ENCODE results near the gene TYW1B.
"Not testable (repeated sequence)": the region's sequence is repeated elsewhere in the genome, so short reads cannot be mapped to it uniquely, and the experiment has no call there.

Gene TYW1B

DNA sequence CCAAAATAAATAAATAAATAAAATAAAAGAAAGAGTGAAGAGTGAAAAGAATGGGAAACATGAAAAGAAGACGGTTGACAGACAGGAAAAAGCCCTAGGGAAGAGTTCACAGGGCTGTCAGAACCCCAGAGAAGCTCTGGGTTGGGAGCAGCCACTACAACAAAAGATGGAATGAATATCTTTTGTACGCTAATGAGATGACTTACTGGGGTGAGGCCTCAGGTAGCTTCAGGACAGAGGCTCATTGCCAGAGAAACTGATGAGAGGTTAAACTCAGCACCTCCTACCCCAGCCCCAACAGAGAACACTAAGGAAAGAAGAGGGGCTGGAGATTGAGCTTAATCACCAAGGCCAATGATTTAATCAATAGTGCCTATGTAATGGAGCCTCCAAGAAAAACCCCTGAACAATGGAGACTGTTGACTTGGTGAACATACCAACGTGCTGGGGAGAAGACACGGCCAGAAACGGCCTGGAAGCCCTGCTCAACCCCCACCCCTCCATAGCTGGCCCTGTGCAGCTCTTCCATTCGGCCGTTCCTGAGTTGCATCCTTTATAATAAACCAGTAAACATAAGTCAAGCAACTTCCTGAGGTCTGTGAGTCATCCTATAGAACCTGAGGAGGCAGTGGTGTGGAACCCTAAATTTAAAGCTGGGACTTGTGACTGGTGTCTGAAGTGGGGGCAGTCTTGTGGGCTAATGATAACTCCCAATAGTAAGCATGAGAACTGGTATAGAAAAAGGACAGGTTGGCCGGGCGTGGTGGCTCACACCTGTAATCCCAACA, 11.4 kb downstream of the TYW1B start:
- not testable (repeated sequence) for DNase-seq

DNA sequence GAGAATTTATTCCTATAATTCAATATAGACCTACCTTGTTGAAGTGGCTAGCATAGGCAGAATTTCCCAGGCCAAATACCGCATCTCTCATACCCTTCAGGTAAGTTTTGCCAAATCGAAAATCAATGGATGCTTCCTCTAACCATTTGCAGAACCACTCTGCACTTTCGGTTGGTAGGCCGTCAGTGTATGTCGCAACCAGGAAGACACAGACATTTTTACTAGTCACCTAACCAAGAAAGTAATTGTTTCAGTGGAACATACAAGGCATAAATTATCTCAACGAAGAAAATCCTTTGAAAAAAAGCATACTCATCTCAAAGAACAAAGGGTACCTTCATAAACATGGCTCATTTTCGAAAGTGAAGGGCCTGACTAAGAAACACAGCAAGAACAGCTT, 17.6 kb downstream of the TYW1B start:
- not testable (repeated sequence) for DNase-seq

DNA sequence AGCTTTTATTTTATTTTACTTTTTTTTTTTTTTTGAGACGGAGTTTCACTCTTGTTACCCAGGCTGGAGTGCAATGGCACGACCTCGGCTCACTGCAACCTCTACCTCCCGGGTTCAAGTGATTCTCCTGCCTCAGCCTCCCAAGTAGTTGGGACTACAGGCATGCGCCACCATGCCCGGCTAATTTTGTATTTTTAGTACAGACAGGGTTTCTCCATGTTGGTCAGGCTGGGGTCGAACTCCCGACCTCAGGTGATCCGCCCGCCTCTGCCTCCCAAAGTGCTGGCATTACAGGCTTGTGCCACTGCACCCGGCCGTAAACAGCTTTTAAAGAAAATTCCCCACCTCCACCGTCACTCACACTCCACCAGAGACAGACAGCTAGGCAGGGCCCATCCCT, 19.5 kb downstream of the TYW1B start:
- DNase-seq, result not testable (repeated sequence)

DNA sequence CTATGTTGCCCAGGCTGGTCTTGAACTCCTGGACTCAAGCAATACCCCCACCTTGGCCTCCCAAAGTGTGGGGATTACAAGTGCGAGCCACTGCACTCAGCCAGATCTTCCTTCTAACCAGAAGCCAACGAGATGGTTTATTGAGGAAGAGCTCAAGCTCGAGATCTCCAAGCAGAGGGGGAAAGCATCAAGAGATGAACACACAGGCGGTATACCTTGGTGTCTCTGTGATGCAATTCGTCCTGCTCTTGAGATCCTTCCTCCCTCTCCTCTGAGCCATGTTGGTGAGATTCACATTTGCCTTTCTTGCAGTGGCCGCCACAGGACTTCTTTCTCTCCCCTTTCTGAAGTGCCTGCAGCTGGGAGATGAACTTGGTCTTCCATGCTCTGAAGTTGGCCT, 21.1 kb downstream of the TYW1B start:
- DNase-seq, result not testable (repeated sequence)

DNA sequence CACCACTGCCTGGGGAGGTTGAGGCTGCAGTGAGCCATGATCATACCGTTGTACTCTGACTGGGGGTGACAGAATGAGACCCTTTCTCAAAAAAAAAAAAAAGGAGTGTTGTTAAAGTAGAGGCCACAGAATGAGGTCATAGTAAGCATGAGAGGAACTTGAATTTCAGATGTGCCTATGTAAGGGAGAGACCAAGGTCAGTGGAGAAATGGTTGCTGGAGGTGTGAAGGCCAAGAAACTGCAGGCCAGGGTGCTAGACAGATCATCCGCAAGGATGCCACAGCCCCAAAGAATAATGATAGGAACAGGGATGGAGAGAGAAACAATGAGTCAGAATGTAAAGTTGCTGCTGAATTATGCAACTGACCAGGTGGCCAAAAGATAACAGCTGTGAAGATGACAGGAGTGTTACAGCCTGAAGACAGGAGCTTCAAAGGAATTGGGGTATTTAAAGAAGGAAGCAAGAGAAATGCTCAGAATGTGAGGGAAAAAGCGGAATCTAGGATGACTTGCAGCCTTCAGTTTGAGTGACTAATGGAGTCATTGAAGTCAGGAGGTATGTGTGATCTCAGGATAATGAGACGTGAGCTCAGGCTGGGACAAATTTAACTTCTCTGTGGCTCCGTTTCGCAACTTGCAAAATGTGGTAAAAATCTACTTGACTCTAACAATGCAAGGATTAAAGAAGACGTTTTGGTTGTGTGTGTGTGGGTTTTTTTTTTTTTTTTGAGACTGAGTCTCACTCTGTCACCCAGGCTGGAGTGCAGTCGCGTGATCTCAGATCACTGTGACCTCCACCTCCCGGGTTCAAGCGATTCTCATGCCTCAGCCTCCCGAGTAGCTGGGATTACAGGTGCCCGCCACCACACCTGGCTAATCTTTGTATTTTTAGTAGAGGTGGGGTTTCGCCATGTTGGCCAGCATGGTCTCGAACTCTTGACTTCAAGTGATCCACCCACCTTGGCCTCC, 22.2 kb downstream of the TYW1B start:
- DNase-seq, result no peak

DNA sequence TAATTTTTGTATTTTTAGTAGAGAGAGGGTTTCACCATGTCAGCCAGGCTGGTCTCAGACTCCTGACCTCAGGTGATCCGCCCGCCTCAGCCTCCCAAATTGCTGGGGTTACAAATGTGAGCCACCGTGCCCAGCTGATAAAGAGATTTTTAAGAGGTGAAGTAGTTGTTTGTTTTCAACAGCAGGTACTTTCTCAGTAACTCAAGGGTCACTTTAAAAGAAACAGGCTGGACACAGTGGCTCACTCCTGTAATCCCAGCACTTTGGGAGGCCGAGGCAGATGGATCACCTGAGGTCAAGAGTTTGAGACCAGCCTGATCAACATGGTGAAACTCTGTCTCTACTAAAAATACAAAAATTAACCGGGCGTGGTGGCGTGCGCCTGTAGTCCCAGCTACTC, 24.2 kb downstream of the TYW1B start:
- DNase-seq, result not testable (repeated sequence)

DNA sequence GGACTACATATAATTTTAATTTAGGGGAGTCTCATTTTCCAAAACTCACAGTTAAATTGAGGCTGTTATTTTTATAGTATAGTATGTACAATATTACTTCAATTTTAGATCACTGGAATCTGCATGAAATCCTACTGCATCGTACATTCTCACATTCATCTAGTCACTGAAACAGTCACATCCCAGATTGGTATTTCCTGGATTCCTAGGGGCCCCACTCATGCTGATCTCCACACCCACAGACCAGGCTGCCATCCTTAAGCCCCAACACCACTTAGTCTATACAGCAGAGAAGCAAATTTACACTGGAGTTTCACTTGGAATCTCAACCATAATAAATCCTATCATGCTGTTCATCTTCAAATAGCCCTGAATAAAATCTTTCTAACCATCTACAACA, 26.4 kb downstream of the TYW1B start:
- DNase-seq, result not testable (repeated sequence)

DNA sequence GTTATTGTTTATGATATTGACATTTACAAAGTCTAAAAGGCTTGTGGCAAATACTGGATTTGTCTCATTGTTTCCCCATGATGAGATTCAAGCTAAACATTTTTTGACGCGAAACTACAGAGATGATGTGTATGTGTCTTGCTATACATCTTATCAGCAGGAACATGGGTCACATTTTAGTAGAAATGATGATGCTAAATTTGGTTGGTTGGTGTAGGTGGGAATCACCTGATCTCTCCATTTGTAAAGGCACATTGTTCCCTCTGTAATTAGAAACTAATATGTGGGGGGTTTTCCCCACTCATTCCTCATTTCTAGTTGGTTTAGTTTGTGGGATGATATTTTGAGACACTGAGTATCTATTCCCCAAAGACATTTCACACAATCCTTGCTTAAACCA, 32.6 kb downstream of the TYW1B start:
- DNase-seq, result not testable (repeated sequence)

DNA sequence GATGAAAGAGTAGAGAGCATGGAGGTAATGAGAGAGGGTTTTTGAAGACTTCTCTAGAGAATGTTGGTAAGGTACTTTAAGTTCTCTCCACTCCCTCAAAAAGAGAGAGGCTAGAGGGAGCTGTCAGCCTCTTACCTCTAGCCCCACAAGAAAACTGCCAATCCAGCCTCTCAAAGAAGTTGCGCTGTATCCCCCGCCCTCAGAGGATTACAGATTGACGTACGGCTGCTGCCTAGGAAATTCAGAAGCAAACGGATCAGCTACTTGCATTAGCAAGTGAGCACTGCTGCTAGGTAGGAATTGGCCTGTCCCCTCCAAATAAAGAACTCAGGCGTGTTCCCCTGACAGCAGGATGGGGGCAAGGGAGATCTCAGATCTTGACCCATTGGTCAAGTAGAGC, 34.2 kb downstream of the TYW1B start:
- no peak for DNase-seq

DNA sequence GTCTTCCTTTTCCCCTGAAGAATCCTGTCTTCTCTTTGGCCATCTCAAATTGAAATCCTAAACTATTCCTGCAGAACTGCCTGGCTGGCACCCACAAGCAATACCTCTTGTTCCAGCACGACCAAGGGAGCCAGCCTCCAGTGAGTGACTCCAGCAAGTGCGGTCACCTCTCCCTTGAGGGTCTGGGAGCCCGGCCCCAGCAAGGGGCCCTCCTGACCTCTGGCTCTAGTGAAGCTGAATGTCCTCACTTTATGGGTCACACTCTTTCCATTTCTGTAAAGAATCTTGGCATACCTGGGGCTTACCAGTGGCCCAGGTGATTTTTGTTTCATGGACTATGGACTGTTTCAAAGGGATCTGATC, 37.3 kb downstream of the TYW1B start:
- not testable (repeated sequence) for DNase-seq

DNA sequence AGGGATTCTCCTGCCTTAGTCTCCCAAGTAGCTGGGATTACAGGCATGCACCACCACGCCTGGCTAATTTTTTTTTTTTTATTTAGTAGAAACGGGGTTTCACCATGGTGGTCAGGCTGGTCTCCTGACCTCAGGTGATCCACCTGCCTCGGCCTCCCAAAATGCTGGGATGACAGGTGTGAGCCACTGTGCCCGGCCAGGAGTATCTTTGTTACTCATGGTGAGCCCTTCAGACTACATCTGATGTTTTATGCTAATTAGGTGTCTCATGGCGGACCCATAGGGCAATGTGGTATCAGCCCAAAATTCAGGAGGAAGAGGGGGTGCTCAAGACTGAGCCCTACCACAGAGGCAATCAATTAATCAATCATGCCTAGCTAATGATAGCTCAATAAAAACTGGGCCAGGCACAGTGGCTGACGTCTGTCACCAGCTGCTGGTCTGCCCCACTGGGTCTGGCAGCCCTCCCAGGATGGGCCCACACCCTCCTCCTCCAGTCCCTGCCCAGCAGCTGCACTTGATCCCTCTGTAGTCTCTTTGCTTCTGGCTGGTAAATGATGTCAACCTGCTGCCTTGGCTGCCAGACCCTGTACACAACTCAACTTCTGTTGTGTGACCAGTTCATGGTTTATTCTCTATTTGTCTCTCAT, 37.8 kb downstream of the TYW1B start:
- DNase-seq, result not testable (repeated sequence)

DNA sequence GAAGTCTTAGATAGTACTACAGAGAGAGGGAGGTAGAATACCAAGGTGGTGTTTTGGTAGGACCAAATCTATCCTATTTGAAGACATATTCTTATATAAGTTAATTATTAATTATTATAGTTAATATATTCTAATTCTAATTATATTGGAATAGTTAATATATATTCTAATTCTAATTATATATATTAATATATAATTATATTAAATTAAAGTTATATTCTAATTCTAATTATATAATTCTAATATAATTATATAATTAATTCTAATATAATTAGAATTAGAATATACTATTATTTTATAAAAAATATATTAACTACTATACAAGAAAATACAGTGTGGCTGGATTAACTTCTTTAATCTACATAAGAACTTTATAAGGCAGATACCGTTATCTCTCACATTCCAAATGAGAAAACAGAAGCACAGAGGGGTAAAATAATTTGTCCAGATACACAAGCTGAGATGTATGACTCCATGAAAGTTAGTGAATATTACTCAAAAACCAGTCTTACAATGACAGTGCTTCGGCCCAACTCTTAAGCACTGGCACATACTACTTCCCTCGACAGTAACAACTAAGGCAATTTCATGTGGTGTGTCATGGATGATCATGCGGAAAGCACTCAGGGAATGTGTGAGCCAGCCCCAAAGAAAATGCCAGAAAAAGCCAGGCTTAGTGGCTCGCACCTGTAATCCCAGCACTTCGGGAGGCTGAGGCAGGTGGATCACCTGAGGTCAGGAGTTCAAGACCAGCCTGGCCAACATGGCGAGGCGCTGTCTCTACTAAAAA, 42.6 kb downstream of the TYW1B start:
- DNase-seq, result no peak

DNA sequence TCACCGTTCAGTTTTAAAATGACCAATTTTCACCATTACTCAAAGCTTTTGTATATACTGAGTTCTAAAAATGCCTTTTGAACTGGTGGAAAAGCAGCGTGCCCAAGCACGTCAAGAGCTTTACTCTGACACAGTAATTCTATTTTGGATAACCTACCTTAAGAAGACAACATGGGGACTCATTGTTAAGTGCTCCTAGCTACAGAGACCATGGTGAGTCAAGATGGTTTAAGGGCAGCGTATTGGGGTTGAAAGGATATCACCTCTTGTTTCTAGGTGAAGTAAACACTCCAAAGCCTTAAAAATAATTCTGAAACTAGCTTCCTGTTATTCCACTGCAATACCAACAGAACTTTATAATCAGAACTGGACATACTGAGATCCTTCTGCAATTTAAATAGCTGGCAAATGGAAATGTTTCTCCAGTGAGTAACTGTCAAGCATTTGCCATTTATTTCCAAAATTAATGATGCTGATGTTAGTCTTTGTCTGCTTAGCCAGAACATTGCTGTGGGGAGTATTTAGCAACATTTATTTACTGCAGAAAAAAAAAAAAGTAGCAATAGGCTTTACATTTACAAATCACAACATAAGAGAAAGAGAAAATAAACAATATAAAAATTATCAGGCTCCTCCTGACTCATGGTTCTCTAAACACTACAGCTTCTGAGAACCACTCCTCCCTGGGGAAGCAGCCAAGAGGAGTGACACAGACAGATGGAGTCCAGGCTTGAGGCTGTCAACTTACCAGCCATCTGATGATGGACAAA, 44.2 kb downstream of the TYW1B start:
- DNase-seq, result not testable (repeated sequence)

DNA sequence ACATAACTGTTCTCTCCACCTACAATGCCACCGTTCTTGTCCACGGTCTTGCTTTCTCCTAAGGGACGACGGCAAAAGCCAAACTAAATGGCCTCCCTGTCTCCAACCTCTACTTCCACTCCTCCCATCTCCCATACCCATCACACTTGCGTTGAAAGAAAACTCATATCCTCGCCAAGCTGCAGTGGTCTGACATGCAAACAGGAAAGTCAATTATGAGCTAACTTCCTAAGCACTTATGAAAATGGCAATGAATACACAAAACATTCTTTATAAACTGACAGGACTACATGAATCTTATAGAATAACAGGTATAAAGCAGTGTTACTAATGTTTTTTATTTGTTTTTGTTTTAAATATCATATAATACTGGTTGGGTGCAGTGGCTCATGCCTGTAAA, 46.4 kb downstream of the TYW1B start:
- no peak for DNase-seq

DNA sequence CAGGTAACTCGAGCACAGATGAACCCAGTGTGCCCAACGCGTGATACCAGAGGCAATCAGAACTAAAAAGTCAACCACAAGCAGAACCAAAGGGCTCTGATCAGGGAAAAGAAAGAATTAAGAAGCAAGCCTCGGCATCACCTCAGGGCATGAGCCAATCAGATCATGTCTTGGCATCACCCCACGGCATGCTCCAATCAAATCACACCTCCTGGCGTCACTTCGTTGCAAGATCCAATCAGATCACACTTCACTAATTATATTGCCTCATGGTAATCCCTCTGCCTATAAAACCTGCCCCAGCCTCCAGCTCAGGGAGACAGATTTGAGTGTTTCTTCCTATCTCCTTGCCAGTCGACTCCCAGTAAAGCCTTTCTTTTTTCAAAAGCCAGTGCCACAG, 46.8 kb downstream of the TYW1B start:
- no peak for DNase-seq

DNA sequence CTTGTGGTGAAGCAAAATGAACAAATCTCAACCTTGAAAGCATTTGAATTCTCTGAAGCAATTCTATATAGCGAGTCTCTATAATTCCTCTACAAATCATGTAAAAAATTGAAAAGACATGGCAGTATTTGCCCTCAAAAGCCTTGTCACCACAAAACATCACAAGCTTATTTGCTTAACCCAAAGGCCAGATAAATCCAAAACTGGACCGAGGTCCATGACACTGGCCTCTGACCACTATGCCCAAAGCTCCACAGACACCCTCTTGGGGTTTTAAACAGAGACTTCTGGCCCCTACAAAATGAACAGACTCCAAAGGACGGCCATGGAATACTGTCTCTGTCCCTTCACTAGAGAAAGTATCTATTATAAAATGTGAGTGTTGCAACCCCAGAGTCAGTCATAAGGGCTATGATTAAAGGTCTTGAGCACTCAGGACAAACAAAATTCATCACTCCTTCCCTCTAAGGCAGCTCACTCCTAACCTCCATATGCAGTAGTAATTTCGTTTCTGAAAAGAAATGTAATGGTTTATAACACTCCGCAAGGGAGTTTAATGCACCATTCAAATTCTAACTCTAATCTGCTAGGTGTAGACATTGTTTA, 47.6 kb downstream of the TYW1B start:
- not testable (repeated sequence) for DNase-seq

DNA sequence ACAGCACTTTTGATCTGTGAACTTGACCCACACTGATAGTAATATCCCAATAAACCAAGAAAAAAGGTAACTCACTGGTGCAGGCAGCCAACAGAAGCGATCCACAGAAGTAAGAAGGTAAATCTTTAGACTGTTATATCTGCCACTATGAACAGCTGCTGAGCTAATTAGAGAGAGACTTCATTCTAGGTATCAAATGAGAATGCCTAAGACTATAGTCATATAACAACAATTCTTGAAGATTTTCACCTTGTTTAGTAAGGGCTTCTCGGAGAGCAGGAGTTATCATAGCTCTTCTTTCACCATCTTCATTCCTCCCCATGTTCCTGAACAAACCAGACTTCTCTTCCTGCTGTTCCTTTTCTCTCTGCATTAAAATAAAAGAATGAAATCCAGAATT, 50.8 kb downstream of the TYW1B start:
- not testable (repeated sequence) for DNase-seq

DNA sequence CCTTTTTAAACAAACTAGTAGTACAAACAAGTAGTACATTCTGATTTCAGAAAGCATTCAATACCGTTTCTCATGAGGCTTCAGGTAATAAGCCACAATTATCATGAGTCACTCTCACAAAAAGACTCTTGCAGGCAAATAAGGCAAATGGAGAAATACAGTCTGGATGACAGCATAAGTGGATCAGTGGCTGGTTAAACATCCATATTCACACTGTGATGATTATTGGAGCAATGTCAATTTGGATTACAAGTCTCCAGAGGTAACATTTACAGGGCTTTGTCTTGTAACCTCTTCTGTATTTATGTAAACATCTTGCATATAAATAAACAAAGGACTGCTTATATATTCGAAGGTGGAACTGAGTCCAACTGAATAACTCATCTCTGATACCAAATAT, 55.4 kb downstream of the TYW1B start:
- DNase-seq, result not testable (repeated sequence)

DNA sequence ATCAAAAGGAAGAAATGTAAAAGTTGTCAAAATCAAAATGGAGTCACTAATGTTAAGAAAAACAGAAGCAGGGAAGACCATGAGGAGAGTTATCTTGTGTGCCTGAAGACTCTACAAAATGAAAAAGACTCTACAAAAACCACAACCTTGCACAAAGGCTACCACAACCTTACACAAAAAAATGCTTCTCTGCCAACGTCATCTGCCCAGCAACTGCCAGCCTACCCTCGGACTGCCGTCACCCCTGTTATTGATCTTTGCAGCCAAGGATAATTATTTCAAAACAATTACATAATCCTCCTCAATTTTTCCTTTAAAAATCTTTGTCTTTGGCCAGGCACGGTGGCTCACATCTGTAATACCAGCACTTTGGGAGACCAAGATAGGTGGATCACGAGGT, 61.0 kb downstream of the TYW1B start:
- not testable (repeated sequence) for DNase-seq

DNA sequence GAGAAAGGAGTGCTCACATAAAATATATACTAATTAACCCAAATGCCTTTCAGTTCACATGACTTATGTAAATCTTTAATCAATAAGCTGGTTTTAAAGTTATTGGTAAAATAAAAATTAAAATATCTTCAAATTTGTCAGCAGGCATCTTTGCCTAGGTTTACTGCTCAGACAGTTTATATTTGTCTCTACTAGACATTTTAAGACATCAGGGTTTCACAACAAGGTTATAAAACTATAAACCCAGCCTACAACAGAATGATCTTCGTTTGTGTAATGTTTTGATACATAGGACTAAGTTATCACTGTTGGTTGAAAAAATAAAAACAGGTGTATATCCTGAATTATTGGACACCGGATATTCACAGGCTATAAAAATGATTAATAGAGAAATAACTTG, 67.4 kb downstream of the TYW1B start:
- DNase-seq, result no peak

DNA sequence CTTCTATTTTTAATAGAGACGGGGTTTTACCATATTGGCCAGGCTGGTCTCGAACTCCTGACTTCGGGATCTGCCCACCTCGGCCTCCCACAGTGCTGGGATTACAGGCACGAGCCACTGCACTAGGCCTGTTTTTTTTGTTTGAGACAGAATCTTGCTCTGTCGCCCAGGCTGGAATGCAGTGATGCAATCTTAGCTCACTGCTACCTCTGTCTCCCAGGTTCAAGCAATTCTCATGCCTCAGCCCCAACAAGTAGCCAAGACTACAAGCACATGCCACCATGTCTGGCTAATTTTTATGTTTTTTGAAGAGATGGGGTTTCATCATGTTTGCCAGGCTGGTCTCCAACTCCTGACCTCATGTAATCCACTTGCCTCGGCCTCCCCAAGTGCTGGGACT, 73.7 kb downstream of the TYW1B start:
- no peak for DNase-seq
